IMR-90 (cell line): Measurements from ENCODE around the gene SLC6A7. TPM values are rescaled to one million over a fixed set of nuclear protein-coding genes. Genes with fewer than 3 reads are reported as not detected.
A peak's percentile ranks its signal among the peaks of the same experiment; 100 is the strongest.

ENCODE experiments used
- ATAC-seq: fragments of 200-7000 bp; cut with Tn5 transposase; 2 replicates; pipeline ENCODE4 v1.9.1; 2020; ENCODE audit warnings: low read depth, mild to moderate bottlenecking, moderate library complexity
- BruUV-seq: library from RNA; stranded (reverse); fragments of 400-500 nt; replicated peaks from 2 replicates; lab custom pipeline; 2021; lab: Mats Ljungman, UMichigan
- CTCF ChIA-PET: fragments of 300-600 bp; formaldehyde crosslinking; extraction: SDS; loops from one replicate; lab custom pipeline; 2021; ENCODE audit warnings: antibody characterized with exemption; lab: Yijun Ruan, JAX
- POLR2A ChIA-PET: fragments of 300-600 bp; sonication (Branson Sonifier 250); formaldehyde crosslinking; loops from one replicate; lab custom pipeline; 2022; ENCODE audit warnings: antibody characterized with exemption; ENCODE audit not compliant: unreplicated experiment; lab: Charles Lee
- DNase-seq: peaks from one replicate; pipeline ENCODE4 v3.0.0; 2013
- H2AFZ ChIP-seq: replicated peaks from 2 replicates; pipeline ENCODE3; 2013; ENCODE audit warnings: low read length, mild to moderate bottlenecking; ENCODE audit not compliant: poor library complexity
- H2AK5ac ChIP-seq: 2 replicates; pipeline ENCODE4 v1.6.1; 2013; ENCODE audit warnings: low read depth, low read length, inconsistent platforms
- H2AK9ac ChIP-seq: replicated peaks from 2 replicates; pipeline ENCODE3; 2013; ENCODE audit warnings: mild to moderate bottlenecking, low read depth, low read length, moderate library complexity; ENCODE audit not compliant: poor library complexity
- H2BK120ac ChIP-seq: 2 replicates; pipeline ENCODE4 v1.6.1; 2013; ENCODE audit warnings: low read depth, low read length, inconsistent platforms
- H2BK15ac ChIP-seq: 3 replicates; pipeline ENCODE4 v1.6.1; 2013; ENCODE audit warnings: low read depth, low read length, inconsistent platforms
- H2BK20ac ChIP-seq: 2 replicates; pipeline ENCODE4 v1.6.1; 2013; ENCODE audit warnings: low read depth, mild to moderate bottlenecking, inconsistent platforms, low read length, moderate library complexity
- H2BK5ac ChIP-seq: 2 replicates; pipeline ENCODE4 v1.6.1; 2013; ENCODE audit warnings: mild to moderate bottlenecking, low read depth, low read length, inconsistent platforms; ENCODE audit not compliant: poor library complexity, severe bottlenecking
- H3K14ac ChIP-seq: replicated peaks from 2 replicates; pipeline ENCODE4 v1.6.1; 2013; ENCODE audit warnings: low read depth, low read length, inconsistent platforms
- H3K18ac ChIP-seq: 2 replicates; pipeline ENCODE4 v1.6.1; 2013; ENCODE audit warnings: low read depth, low read length, control low read depth
- H3K23ac ChIP-seq: 2 replicates; pipeline ENCODE4 v1.6.1; 2013; ENCODE audit warnings: low read depth, low read length, inconsistent platforms
- H3K27ac ChIP-seq: 2 replicates; pipeline ENCODE4 v1.5.1; 2013; ENCODE audit warnings: mild to moderate bottlenecking, control low read depth, low read length; ENCODE audit not compliant: insufficient read depth
- H3K27me3 ChIP-seq: 2 replicates; pipeline ENCODE4 v1.6.1; 2013; ENCODE audit warnings: low read length; ENCODE audit not compliant: control insufficient read depth, insufficient read depth
- H3K36me3 ChIP-seq: 2 replicates; pipeline ENCODE4 v1.6.1; 2013; ENCODE audit warnings: low read length, mixed read lengths; ENCODE audit not compliant: control insufficient read depth, insufficient read depth
- H3K4ac ChIP-seq: 2 replicates; pipeline ENCODE4 v1.6.1; 2013; ENCODE audit warnings: low read depth, low read length, inconsistent platforms
- H3K4me1 ChIP-seq: 2 replicates; pipeline ENCODE4 v1.6.1; 2013; ENCODE audit warnings: low read length, mixed read lengths; ENCODE audit not compliant: control insufficient read depth, insufficient read depth
- H3K4me2 ChIP-seq: 2 replicates; pipeline ENCODE4 v1.6.1; 2013; ENCODE audit warnings: low read depth, mild to moderate bottlenecking, control low read depth, low read length, moderate library complexity
- H3K4me3 ChIP-seq: 2 replicates; pipeline ENCODE4 v1.5.1; 2013; ENCODE audit warnings: low read depth, mild to moderate bottlenecking, control low read depth, low read length, moderate library complexity; ENCODE audit not compliant: insufficient read depth
- H3K56ac ChIP-seq: 2 replicates; pipeline ENCODE4 v1.6.1; 2013; ENCODE audit warnings: low read length, inconsistent platforms; ENCODE audit not compliant: insufficient read depth; ENCODE audit errors: extremely low read depth
- H3K79me1 ChIP-seq, 2 experiments: 2 replicates each; pipeline ENCODE4 v1.6.1; 2013; ENCODE audit warnings: low read length in 2 of 2, inconsistent platforms in 1 of 2, low read depth in 1 of 2
- H3K9ac ChIP-seq: 2 replicates; pipeline ENCODE4 v1.6.1; 2013; ENCODE audit warnings: low read depth, low read length, control low read depth
- H3K9me1 ChIP-seq: 2 replicates; pipeline ENCODE4 v1.6.1; 2013; ENCODE audit warnings: low read length, inconsistent platforms; ENCODE audit not compliant: insufficient read depth
- H3K9me3 ChIP-seq: 2 replicates; pipeline ENCODE4 v1.6.1; 2013; ENCODE audit warnings: low read length; ENCODE audit not compliant: control insufficient read depth, insufficient read depth
- H4K20me1 ChIP-seq: 2 replicates; pipeline ENCODE4 v1.6.1; 2013; ENCODE audit warnings: low read length, inconsistent platforms; ENCODE audit not compliant: insufficient read depth
- H4K5ac ChIP-seq: 2 replicates; pipeline ENCODE4 v1.6.1; 2013; ENCODE audit warnings: mild to moderate bottlenecking, low read depth, low read length, control low read depth
- H4K8ac ChIP-seq, 2 experiments: 2 replicates each; pipeline ENCODE4 v1.6.1; 2013; ENCODE audit warnings: low read depth in 2 of 2, low read length in 2 of 2, control low read depth in 1 of 2, inconsistent platforms in 1 of 2
- H4K91ac ChIP-seq: 2 replicates; pipeline ENCODE4 v1.6.1; 2013; ENCODE audit warnings: low read depth, low read length, inconsistent platforms; ENCODE audit not compliant: insufficient read depth
- BHLHE40 ChIP-seq: fragments of 150-350 bp; IDR thresholded peaks from 2 replicates; pipeline ENCODE4 v1.6.1; 2016; ENCODE audit warnings: mild to moderate bottlenecking, low read depth, low read length
- CEBPB ChIP-seq: IDR thresholded peaks from 2 replicates; pipeline ENCODE4 v1.6.1; 2012; ENCODE audit warnings: low read depth, low read length, improper control_type of control experiment
- CHD1 ChIP-seq: IDR thresholded peaks from 2 replicates; pipeline ENCODE4 v1.6.1; 2012; ENCODE audit warnings: low read depth, low read length, improper control_type of control experiment
- FOS ChIP-seq: fragments of 150-350 bp; IDR thresholded peaks from 2 replicates; pipeline ENCODE4 v1.6.1; 2016; ENCODE audit warnings: low read depth, low read length
- MAFK ChIP-seq: IDR thresholded peaks from 2 replicates; pipeline ENCODE4 v1.6.1; 2012; ENCODE audit warnings: low read depth, low read length, improper control_type of control experiment
- MAZ ChIP-seq: IDR thresholded peaks from 2 replicates; pipeline ENCODE4 v1.6.1; 2012; ENCODE audit warnings: low read depth, mild to moderate bottlenecking, low read length, improper control_type of control experiment, moderate library complexity, borderline replicate concordance
- MXI1 ChIP-seq: IDR thresholded peaks from 2 replicates; pipeline ENCODE4 v1.6.1; 2012; ENCODE audit warnings: low read depth, mild to moderate bottlenecking, low read length, moderate library complexity, borderline replicate concordance
- NFE2L2 ChIP-seq: fragments of 150-350 bp; IDR thresholded peaks from 2 replicates; pipeline ENCODE4 v1.6.1; 2016; ENCODE audit warnings: low read depth, mild to moderate bottlenecking, low read length
- POLR2A ChIP-seq: IDR thresholded peaks from 2 replicates; pipeline ENCODE4 v1.6.1; 2012; ENCODE audit warnings: mild to moderate bottlenecking, low read depth, low read length
- RAD21 ChIP-seq: IDR thresholded peaks from 2 replicates; pipeline ENCODE4 v1.6.1; 2012; ENCODE audit warnings: low read length, improper control_type of control experiment
- RCOR1 ChIP-seq: IDR thresholded peaks from 2 replicates; pipeline ENCODE4 v1.6.1; 2012; ENCODE audit warnings: mild to moderate bottlenecking, low read length, improper control_type of control experiment; ENCODE audit not compliant: insufficient replicate concordance
- RFX5 ChIP-seq: IDR thresholded peaks from 2 replicates; pipeline ENCODE4 v1.8.0; 2012; ENCODE audit warnings: low read depth, mild to moderate bottlenecking, low read length, moderate library complexity
- SMC3 ChIP-seq: fragments of 150-350 bp; IDR thresholded peaks from 2 replicates; pipeline ENCODE4 v1.6.1; 2016; ENCODE audit warnings: low read depth, mild to moderate bottlenecking, antibody characterized with exemption, low read length, moderate library complexity
- WGBS, 2 experiments: methylation state at CpG; one replicate each; pipeline versions ENCODE4 v1.1.5 to v1.1.7; 2013; ENCODE audit warnings: missing lambda C conversion rate in 2 of 2; ENCODE audit not compliant: insufficient read length in 1 of 2; ENCODE audit errors: extremely low coverage in 2 of 2; 5-methylcytosine and 5-hydroxymethylcytosine counted together
- dilution Hi-C: fragments of 300-500 bp; cut with HindIII; formaldehyde crosslinking; loops from one replicate; pipeline ENCODE4 v1.14.3; 2018; ENCODE audit warnings: low sequenced_read_pairs; ENCODE audit not compliant: unreplicated experiment
- in situ Hi-C: fragments of 300-500 bp; cut with MboI; formaldehyde crosslinking; loops from 3 replicates; pipeline ENCODE4 v1.14.3; 2019; ENCODE audit warnings: low sequenced_read_pairs, inconsistent platforms, mixed read lengths
- intact Hi-C: fragments of 100-400 bp; cut with micrococcal nuclease; formaldehyde crosslinking; loops from 2 replicates; pipeline ENCODE4 v1.10.0; 2022
- polyA plus RNA-seq, 3 experiments: library from polyadenylated mRNA; depleted of rRNA; stranded (reverse); fragments of >200 nt; gene quantifications; 2 replicates each; pipeline ENCODE4 v1.2.3, GENCODE V29; 2012; ENCODE audit warnings: low replicate concordance in 1 of 3
- total RNA-seq: library from RNA; depleted of rRNA; stranded (reverse); fragments of >200 nt; gene quantifications from 2 replicates; pipeline ENCODE4 v1.2.3, GENCODE V29; 2012
- TF ChIP-seq, protein P1 (sequence below): conservative IDR thresholded peaks from 2 replicates; pipeline ENCODE4 v1.5.1; 2012; ENCODE audit warnings: mild to moderate bottlenecking, low read depth, low read length, improper control_type of control experiment
- TF ChIP-seq, protein P2 (sequence below): fragments of 150-350 bp; IDR thresholded peaks from 2 replicates; pipeline ENCODE4 v1.6.1; 2017; ENCODE audit warnings: mild to moderate bottlenecking, antibody characterized with exemption, low read length, low read depth

The SLC6A7 gene
- total and polyA plus RNA-seq, 2 of the 4 experiments (the other 2 are of a cell fraction): under 0.01 TPM; not detected in 1

DNA sequence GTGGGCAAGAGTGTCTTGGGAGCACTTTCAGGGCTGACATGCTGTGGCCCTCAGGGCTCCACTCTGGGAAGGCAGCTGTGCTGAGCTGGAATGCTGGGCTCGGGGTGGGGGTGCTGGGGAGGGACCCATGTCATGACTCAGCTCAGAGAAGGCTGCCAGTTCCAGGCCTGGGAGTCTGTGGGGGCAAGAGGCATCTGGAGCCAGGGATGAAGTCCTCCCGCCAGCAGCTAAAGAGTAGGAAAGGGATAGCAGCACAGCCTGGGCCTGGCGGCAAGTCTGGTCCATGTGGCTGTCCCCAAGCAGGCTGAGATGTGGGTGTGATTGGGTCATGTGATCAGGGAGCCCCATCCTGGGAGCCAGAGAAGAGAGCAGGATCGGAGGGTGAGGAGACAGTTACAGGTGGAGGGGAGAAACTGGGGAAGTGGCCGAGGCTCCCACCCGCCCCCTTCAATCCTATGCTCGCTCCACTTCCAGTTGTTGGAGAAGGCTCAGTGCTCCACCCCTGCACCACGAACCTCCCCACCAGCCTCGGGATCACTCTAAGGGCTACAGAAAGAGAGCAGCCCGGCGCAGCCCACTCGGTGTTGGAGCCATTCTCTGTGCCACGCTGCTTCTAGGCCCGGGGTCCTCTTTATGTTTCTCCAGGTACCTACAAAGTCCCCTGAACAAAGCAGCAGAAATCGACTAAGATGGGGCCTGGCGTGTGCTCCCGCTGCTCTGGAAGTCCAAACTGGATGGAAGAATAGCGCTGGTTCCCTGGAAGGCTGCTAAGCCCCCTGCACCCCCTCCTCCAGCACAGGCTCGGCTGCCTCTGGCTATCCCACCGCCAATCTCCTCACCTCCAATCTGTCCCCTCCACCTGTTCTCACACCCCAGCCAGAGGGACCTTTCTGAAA lies 46.3 kb upstream of the SLC6A7 start:
- Histone ChIP-seq H3K4me2 (peak overlapping the region; percentile 78), H3K23ac (peak overlapping the region; percentile 99), H2BK20ac (peak overlapping the region; percentile 99), H3K4ac (peak overlapping the region; percentile 100), H3K27ac (peak overlapping the region; percentile 98), H2BK5ac (peak overlapping the region; percentile 98), H2BK15ac (peak overlapping the region; percentile 95), H4K8ac (peak overlapping the region; percentile 98 to 100), H3K9me3 (no peaks in the 10 kb centered on the region), H2AK9ac (peak overlapping the region; percentile 100), H2BK120ac (peak overlapping the region; percentile 100), H3K18ac (peak overlapping the region; percentile 94), H4K91ac (peak overlapping the region; percentile 99), H3K27me3 (no peaks in the 10 kb centered on the region), H3K36me3 (peaks cover 21% of the 10 kb centered on the region), H3K79me1 (peaks cover 17 to 75% of the 10 kb centered on the region in 2 experiments), H3K14ac (peak overlapping the region; percentile 98), H3K9ac (peak overlapping the region; percentile 75), H4K20me1 (peaks cover 10% of the 10 kb centered on the region; the same call in 1 of the 2 replicates), H3K4me3 (no peak overlapping the region), H3K9me1 (peaks cover 24% of the 10 kb centered on the region), H2AK5ac (peak overlapping the region; percentile 97), H2AFZ (peak overlapping the region; percentile 86), H3K56ac (peak overlapping the region; percentile 99), H4K5ac (peak overlapping the region; percentile 95), H3K4me1 (peaks cover 60% of the 10 kb centered on the region)
- ATAC-seq (peak; percentile 36), DNase-seq (peak; percentile 96)
- intact Hi-C loops: loop anchor here (1.0 kb wide), 1 partner anchor 11 kb away; no protein-coding TSS in a partner anchor
- ChIA-PET CTCF (interaction anchor here (0.9 kb wide), 1 partner anchor 8 kb away, joined by 5 read pairs; no protein-coding TSS in a partner anchor), POLR2A (interaction anchor here (0.6 to 1.4 kb wide), 4 partner anchors 10 to 202 kb away, joined by 3 to 5 read pairs (median 4); partner anchors contain the start of gene PDGFRB)
- dilution Hi-C loops: no loop called here
- TF ChIP-seq MXI1: no peak
- TF ChIP-seq, protein P1, sequence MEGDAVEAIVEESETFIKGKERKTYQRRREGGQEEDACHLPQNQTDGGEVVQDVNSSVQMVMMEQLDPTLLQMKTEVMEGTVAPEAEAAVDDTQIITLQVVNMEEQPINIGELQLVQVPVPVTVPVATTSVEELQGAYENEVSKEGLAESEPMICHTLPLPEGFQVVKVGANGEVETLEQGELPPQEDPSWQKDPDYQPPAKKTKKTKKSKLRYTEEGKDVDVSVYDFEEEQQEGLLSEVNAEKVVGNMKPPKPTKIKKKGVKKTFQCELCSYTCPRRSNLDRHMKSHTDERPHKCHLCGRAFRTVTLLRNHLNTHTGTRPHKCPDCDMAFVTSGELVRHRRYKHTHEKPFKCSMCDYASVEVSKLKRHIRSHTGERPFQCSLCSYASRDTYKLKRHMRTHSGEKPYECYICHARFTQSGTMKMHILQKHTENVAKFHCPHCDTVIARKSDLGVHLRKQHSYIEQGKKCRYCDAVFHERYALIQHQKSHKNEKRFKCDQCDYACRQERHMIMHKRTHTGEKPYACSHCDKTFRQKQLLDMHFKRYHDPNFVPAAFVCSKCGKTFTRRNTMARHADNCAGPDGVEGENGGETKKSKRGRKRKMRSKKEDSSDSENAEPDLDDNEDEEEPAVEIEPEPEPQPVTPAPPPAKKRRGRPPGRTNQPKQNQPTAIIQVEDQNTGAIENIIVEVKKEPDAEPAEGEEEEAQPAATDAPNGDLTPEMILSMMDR: no peak
- no peak for TF ChIP-seq CEBPB
- TF ChIP-seq RCOR1: peak; percentile 61
- TF ChIP-seq, protein P2, sequence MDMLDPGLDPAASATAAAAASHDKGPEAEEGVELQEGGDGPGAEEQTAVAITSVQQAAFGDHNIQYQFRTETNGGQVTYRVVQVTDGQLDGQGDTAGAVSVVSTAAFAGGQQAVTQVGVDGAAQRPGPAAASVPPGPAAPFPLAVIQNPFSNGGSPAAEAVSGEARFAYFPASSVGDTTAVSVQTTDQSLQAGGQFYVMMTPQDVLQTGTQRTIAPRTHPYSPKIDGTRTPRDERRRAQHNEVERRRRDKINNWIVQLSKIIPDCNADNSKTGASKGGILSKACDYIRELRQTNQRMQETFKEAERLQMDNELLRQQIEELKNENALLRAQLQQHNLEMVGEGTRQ: peak; percentile 65
- 0 out of 2 replicates have a peak, but pooled peaks have one; percentile 3 for TF ChIP-seq SMC3
- TF ChIP-seq FOS: peak; percentile 26; the same call in 1 of the 2 replicates
- peak; percentile 50 for TF ChIP-seq POLR2A
- no peak for TF ChIP-seq CHD1
- TF ChIP-seq NFE2L2: peak; percentile 73
- TF ChIP-seq RAD21: peak; percentile 25; the same call in 1 of the 2 replicates
- peak; percentile 17; the same call in 1 of the 2 replicates for TF ChIP-seq BHLHE40
- 0 out of 2 replicates have a peak, but pooled peaks have one; percentile 11 for TF ChIP-seq MAFK
- TF ChIP-seq MAZ: peak; percentile 87
- no peak for TF ChIP-seq RFX5
- 34% methylated on average over 6 of the region's 20 CpGs; no CpG with 5 or more reads in 1 of the 2 experiments for WGBS, 2 experiments
- in situ Hi-C loops: no loop called here
- no TSS peak for BruUV-seq
